ENCODE data around the gene MYO15A. TPM values are rescaled to one million over a fixed set of nuclear protein-coding genes. Genes with fewer than 3 reads are reported as not detected.
A peak's percentile ranks its signal among the peaks of the same experiment; 100 is the strongest.

Gene MYO15A
- total RNA-seq, 1 experiment from 2014 or later, result 0.38 TPM

DNA sequence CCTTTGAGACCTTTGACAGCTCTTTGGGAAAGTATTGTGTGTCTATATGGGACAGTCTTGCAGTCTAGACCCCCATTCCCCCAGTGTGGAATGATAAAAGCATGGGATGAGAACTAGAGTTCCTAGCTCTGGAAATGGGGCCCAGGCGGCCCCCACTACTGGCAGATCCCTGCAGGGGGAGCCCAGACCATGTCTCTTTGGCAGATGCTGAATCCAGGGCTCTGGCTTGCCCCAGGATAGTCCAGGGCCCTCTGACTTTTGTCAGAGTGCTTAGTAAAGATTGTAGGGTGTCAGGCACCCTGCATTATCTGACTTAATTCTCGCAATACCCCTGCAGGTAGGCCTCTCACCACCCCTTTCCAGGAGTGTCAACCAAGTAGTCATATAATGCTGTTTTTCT is 83.4 kb downstream of the MYO15A start:
- TF ChIP-seq, protein P1, sequence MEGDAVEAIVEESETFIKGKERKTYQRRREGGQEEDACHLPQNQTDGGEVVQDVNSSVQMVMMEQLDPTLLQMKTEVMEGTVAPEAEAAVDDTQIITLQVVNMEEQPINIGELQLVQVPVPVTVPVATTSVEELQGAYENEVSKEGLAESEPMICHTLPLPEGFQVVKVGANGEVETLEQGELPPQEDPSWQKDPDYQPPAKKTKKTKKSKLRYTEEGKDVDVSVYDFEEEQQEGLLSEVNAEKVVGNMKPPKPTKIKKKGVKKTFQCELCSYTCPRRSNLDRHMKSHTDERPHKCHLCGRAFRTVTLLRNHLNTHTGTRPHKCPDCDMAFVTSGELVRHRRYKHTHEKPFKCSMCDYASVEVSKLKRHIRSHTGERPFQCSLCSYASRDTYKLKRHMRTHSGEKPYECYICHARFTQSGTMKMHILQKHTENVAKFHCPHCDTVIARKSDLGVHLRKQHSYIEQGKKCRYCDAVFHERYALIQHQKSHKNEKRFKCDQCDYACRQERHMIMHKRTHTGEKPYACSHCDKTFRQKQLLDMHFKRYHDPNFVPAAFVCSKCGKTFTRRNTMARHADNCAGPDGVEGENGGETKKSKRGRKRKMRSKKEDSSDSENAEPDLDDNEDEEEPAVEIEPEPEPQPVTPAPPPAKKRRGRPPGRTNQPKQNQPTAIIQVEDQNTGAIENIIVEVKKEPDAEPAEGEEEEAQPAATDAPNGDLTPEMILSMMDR (IDR thresholded peaks at IDR 0.05; ENCODE audit: unreplicated experiment), result no peak
- peak; percentile 11 for DNase-seq
- Mint-ChIP-seq H3K36me3 (ENCODE audit: insufficient read depth, unreplicated experiment) (peaks cover 13% of the 10 kb centered on the region), H3K9me3 (ENCODE audit: low read depth, unreplicated experiment) (no peaks in the 10 kb centered on the region), H3K27ac (ENCODE audit: unreplicated experiment) (no peak overlapping the region), H3K4me3 (ENCODE audit: low read depth, unreplicated experiment) (no peak overlapping the region), H3K27me3 (ENCODE audit: unreplicated experiment) (no peaks in the 10 kb centered on the region), H3K4me1 (ENCODE audit: low read depth, unreplicated experiment) (peaks cover 16% of the 10 kb centered on the region)
- intact Hi-C loops (cut with micrococcal nuclease; ENCODE audit: unreplicated experiment), result no loop called here
- BruUV-seq (replicated peaks), result no TSS peak
- CTCF ChIA-PET, result no interaction called here

DNA sequence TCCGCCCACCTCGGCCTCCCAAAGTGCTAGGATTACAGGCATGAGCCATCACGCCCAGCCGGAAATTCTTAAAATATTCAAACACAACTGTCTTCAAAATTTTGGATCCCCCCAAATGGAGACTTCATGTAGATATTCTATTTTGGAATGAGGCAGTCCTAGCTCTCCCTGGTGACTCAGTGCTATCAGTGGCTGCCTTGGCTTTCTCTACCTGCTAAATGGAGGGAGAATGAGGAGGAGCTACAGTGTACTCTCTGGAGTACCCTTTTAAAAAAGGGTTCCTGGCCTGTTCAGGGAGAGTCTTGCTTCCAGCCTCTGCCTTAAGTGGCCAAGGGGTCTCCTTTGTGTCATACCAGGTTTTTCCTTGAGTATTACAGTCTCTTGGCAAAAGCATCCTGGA is 85.8 kb downstream of the MYO15A start:
- Mint-ChIP-seq H3K4me1 (ENCODE audit: low read depth, unreplicated experiment) (no peaks in the 10 kb centered on the region), H3K27me3 (ENCODE audit: unreplicated experiment) (no peaks in the 10 kb centered on the region), H3K4me3 (ENCODE audit: low read depth, unreplicated experiment) (no peak overlapping the region), H3K9me3 (ENCODE audit: low read depth, unreplicated experiment) (no peaks in the 10 kb centered on the region), H3K27ac (ENCODE audit: unreplicated experiment) (no peak overlapping the region), H3K36me3 (ENCODE audit: insufficient read depth, unreplicated experiment) (peaks cover 12% of the 10 kb centered on the region)
- no peak for DNase-seq
- intact Hi-C loops (cut with micrococcal nuclease; ENCODE audit: unreplicated experiment), result no loop called here
- CTCF ChIA-PET, result no interaction called here
- TF ChIP-seq, protein P1 (IDR thresholded peaks at IDR 0.05; ENCODE audit: unreplicated experiment), result no peak
- no TSS peak for BruUV-seq (replicated peaks)

DNA sequence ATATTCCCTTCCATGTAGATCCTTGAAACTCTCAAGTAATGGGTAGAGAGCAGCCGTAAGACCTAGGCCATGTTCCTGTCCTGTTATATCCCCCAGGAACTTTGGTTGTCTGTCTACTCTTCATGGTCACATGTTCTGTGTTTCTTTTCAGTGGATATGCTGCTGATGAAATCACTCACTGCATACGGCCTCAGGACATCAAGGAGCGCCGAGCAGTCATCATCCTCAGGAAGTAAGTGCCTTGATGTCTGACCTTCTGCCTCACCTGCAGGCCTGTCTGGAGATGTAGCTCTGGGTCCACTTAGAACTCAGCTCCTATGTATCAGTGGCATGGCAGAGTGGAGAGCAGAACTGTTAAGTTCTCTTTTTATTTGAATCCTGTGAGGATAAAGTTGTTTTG is 86.2 kb downstream of the MYO15A start:
- TF ChIP-seq, protein P1 (IDR thresholded peaks at IDR 0.05; ENCODE audit: unreplicated experiment), result no peak
- CTCF ChIA-PET, result no interaction called here
- peaks cover 12% of the 10 kb centered on the region for H3K36me3 Mint-ChIP-seq (ENCODE audit: insufficient read depth, unreplicated experiment)
- DNase-seq, result no peak
- no peaks in the 10 kb centered on the region for H3K27me3 Mint-ChIP-seq (ENCODE audit: unreplicated experiment)
- no peak overlapping the region for H3K4me3 Mint-ChIP-seq (ENCODE audit: low read depth, unreplicated experiment)
- H3K9me3 Mint-ChIP-seq (ENCODE audit: low read depth, unreplicated experiment), result no peaks in the 10 kb centered on the region
- intact Hi-C loops (cut with micrococcal nuclease; ENCODE audit: unreplicated experiment), result no loop called here
- no TSS peak for BruUV-seq (replicated peaks)
- H3K4me1 Mint-ChIP-seq (ENCODE audit: low read depth, unreplicated experiment), result no peaks in the 10 kb centered on the region
- H3K27ac Mint-ChIP-seq (ENCODE audit: unreplicated experiment), result no peak overlapping the region

DNA sequence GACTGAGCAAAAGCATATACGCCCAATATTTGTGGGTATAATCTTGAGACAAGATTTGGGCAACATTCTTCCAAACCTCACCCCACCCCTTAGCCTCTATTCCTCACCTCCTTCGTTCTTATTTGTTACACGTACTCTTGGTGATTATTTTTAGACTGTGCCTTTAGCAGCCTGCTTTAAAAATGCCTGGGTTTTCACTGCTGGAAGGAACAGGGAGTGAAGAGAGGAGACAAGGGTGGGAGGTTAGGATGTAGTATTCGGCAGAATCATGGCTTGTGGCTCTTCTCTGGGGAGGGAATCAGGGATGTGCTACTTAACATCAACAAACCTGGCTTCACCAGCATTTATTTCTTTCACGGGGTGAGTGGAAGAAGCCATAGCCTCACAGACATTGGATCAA is 86.7 kb downstream of the MYO15A start:
- no peak for DNase-seq
- TF ChIP-seq, protein P1 (IDR thresholded peaks at IDR 0.05; ENCODE audit: unreplicated experiment), result no peak
- Mint-ChIP-seq H3K9me3 (ENCODE audit: low read depth, unreplicated experiment) (no peaks in the 10 kb centered on the region), H3K4me1 (ENCODE audit: low read depth, unreplicated experiment) (no peaks in the 10 kb centered on the region), H3K4me3 (ENCODE audit: low read depth, unreplicated experiment) (no peak overlapping the region), H3K36me3 (ENCODE audit: insufficient read depth, unreplicated experiment) (peaks cover 12% of the 10 kb centered on the region), H3K27ac (ENCODE audit: unreplicated experiment) (no peak overlapping the region), H3K27me3 (ENCODE audit: unreplicated experiment) (no peaks in the 10 kb centered on the region)
- TSS peak; percentile 13 for BruUV-seq (replicated peaks)
- intact Hi-C loops (cut with micrococcal nuclease; ENCODE audit: unreplicated experiment), result no loop called here
- CTCF ChIA-PET, result no interaction called here
